Measurements from ENCODE around the gene IWS1. TPM values are rescaled to one million over a fixed set of nuclear protein-coding genes. Genes with fewer than 3 reads are reported as not detected.

Gene IWS1
- total RNA-seq, 1 donor from 2014 or later: 40.8 TPM

- peaks cover 13% of the 10 kb centered on the region for H3K36me3 ChIP-seq (ENCODE audit: control insufficient read depth, insufficient read depth, low read length)
- H3K4me3 ChIP-seq (ENCODE audit: low read depth, low read length): no peak overlapping the region
- FAIRE-seq (peak; percentile 93), DNase-seq (ENCODE audit: low read depth) (peak; percentile 99)
- TF ChIP-seq CTCF (IDR thresholded peaks at IDR 0.05; ENCODE audit: insufficient read depth, low read length, severe bottlenecking): no peak
- no peaks in the 10 kb centered on the region for H3K27me3 ChIP-seq (ENCODE audit: control insufficient read depth, insufficient read depth, low read length)
Measured at GRCh38 chr2:127508631-127509034, 17.7 kb downstream of the IWS1 start.

GRCh38 chr2:127508023-127508630, 18.2 kb downstream of the IWS1 start:
- peaks cover 15% of the 10 kb centered on the region for H3K36me3 ChIP-seq (ENCODE audit: control insufficient read depth, insufficient read depth, low read length)
- TF ChIP-seq CTCF (IDR thresholded peaks at IDR 0.05; ENCODE audit: insufficient read depth, low read length, severe bottlenecking): no peak

DNA sequence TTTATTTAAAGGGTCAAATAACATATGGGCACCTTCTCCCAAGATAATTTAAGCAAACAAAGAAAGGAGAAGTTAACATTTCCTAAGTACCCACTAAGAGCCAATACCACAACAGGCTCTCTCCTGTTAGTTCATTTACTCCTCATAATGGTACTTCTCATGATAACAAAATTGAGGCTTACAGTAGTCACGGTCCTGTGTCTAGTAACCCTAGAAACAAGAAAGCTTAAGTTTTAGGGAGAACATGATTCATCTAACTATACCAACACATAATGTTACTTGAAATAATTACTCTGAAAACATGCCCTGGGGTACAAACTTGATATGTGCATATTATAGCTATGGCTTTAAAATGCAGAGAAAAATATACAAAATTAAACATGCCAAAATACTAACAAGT, 19.8 kb downstream of the IWS1 start:
- DNase-seq (ENCODE audit: low read depth): no peak
- Histone ChIP-seq H3K4me3 (ENCODE audit: low read depth, low read length) (no peak overlapping the region), H3K36me3 (ENCODE audit: control insufficient read depth, insufficient read depth, low read length) (peaks cover 18% of the 10 kb centered on the region), H3K27me3 (ENCODE audit: control insufficient read depth, insufficient read depth, low read length) (no peaks in the 10 kb centered on the region)
- FAIRE-seq: no peak
- TF ChIP-seq CTCF (IDR thresholded peaks at IDR 0.05; ENCODE audit: insufficient read depth, low read length, severe bottlenecking): no peak

More at GRCh38 chr2:127508023-127508630, 18.2 kb downstream of the IWS1 start:
- DNase-seq (ENCODE audit: low read depth) (no peak), FAIRE-seq (no peak)
- Histone ChIP-seq H3K27me3 (ENCODE audit: control insufficient read depth, insufficient read depth, low read length) (no peaks in the 10 kb centered on the region), H3K4me3 (ENCODE audit: low read depth, low read length) (no peak overlapping the region)

DNA sequence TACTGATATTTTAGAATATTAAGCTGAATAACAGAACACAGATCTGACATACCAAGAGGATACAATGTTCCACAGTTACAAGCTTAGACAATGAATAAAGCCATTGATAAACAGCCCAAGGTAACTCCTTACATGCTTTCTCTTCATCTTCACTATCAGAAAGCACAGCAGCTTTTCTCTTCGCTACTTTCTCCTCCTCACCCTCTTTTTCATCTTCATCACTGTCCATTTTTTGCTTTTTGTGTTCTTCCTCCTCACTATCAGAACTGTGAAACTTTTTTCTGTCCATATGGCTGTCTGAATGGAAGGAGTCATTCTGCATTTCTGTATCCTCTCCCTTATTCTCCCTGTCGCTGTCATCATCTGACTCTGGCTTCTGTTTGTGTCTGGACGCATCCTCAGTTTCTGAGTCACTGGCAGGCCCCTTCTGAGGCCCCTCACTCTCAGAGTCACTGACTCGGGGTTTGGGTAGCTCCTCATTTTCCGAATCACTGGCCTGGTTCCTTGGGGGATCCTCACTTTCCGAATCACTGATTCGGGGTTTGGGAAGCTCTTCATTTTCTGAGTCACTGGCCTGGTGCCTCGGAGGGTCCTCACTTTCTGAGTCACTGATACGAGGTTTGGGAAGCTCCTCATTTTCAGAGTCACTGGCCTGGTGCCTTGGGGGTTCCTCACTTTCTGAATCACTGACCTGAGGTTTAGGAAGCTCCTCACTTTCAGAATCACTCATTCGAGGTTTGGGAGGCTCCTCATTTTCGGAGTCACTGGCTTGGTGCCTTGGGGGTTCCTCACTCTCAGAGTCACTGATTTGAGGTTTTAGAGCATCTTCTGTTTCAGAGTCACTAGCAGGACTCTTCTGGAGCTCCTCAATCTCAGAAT, 21.5 kb downstream of the IWS1 start:
- H3K36me3 ChIP-seq (ENCODE audit: control insufficient read depth, insufficient read depth, low read length): peaks cover 18% of the 10 kb centered on the region
- no peaks in the 10 kb centered on the region for H3K27me3 ChIP-seq (ENCODE audit: control insufficient read depth, insufficient read depth, low read length)
- no peak for TF ChIP-seq CTCF (IDR thresholded peaks at IDR 0.05; ENCODE audit: insufficient read depth, low read length, severe bottlenecking)
- FAIRE-seq: no peak
- H3K4me3 ChIP-seq (ENCODE audit: low read depth, low read length): no peak overlapping the region
- no peak for DNase-seq (ENCODE audit: low read depth)

- FAIRE-seq: no peak
- Histone ChIP-seq H3K27me3 (ENCODE audit: control insufficient read depth, insufficient read depth, low read length) (no peaks in the 10 kb centered on the region), H3K36me3 (ENCODE audit: control insufficient read depth, insufficient read depth, low read length) (peaks cover 18% of the 10 kb centered on the region), H3K4me3 (ENCODE audit: low read depth, low read length) (no peak overlapping the region)
- no peak for TF ChIP-seq CTCF (IDR thresholded peaks at IDR 0.05; ENCODE audit: insufficient read depth, low read length, severe bottlenecking)
- no peak for DNase-seq (ENCODE audit: low read depth)
Measured at GRCh38 chr2:127503491-127503890, 22.8 kb downstream of the IWS1 start.

Data from bronchial epithelial cell (primary cell).